Ovary (tissue), 3 donors: ENCODE results near the gene IFT88.

Source experiments
- EP300 ChIP-seq: sonication (generic); formaldehyde crosslinking; IDR thresholded peaks from one replicate; pipeline ENCODE4 v1.6.1; 2017; ENCODE audit warnings: antibody characterized with exemption
- POLR2A ChIP-seq: fragments of 450-650 bp; IDR thresholded peaks from one replicate; pipeline ENCODE4 v1.6.1; 2017; ENCODE audit warnings: antibody characterized with exemption, mild to moderate bottlenecking, moderate library complexity
- TF ChIP-seq, protein P1 (sequence below), 3 donors: fragments of 450-650 bp in 2 of 3; fragments of 200-600 bp in 1 of 3; IDR thresholded peaks; one replicate each; pipeline versions ENCODE4 v1.5.1 to v1.8.0; 2016 to 2022; ENCODE audit warnings: antibody characterized with exemption in 3 of 3, mild to moderate bottlenecking in 1 of 3
- donor health status: DM: no; HTN: no; CAD: no.

DNA sequence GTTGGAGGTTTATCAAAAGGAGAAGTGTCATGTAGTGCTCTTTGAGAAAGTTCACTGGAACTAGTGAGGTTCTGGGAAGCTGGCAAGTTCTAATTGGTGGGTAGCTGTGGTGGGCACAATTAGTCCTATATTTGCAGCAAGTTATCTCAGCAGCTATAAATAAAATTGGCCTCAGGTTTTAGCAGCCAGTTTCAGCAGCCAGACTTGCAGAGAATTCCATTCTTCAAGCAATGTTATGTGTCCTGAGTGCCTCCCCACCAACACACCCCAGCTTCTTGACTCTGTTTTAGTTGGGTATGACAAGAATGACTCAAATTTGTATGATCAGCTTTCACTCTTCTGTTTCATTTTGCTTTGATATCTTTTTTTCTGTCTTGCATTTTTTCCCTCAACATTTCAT is 4.7 kb downstream of the IFT88 start:
- TF ChIP-seq POLR2A: no peak
- TF ChIP-seq, protein P1, sequence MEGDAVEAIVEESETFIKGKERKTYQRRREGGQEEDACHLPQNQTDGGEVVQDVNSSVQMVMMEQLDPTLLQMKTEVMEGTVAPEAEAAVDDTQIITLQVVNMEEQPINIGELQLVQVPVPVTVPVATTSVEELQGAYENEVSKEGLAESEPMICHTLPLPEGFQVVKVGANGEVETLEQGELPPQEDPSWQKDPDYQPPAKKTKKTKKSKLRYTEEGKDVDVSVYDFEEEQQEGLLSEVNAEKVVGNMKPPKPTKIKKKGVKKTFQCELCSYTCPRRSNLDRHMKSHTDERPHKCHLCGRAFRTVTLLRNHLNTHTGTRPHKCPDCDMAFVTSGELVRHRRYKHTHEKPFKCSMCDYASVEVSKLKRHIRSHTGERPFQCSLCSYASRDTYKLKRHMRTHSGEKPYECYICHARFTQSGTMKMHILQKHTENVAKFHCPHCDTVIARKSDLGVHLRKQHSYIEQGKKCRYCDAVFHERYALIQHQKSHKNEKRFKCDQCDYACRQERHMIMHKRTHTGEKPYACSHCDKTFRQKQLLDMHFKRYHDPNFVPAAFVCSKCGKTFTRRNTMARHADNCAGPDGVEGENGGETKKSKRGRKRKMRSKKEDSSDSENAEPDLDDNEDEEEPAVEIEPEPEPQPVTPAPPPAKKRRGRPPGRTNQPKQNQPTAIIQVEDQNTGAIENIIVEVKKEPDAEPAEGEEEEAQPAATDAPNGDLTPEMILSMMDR (IDR thresholded peaks at IDR 0.05): no peak
- TF ChIP-seq EP300: no peak
